Astrocyte (in vitro differentiated cells and primary cell): ENCODE measurements around the gene VEZT. TPM values are rescaled to one million over a fixed set of nuclear protein-coding genes. Genes with fewer than 3 reads are reported as not detected.

Experiments used
- DNase-seq: peaks from one replicate; pipeline ENCODE4 v3.0.0-alpha.2; 2010; ENCODE audit warnings: low read depth
- FAIRE-seq: peaks from 2 replicates; lab custom pipeline; 2011; peaks lifted over from hg19 to GRCh38; lab: Jason Lieb, UNC
- H2AFZ ChIP-seq: 2 replicates; pipeline ENCODE4 v1.6.0; 2012; ENCODE audit warnings: low read depth, low read length, inconsistent platforms
- H3K27ac ChIP-seq: 2 replicates; pipeline ENCODE4 v1.5.1; 2011; ENCODE audit warnings: low read depth, low read length, inconsistent platforms
- H3K27me3 ChIP-seq: 2 replicates; pipeline ENCODE4 v1.6.0; 2011; ENCODE audit warnings: low read length, inconsistent platforms; ENCODE audit not compliant: insufficient read depth
- H3K36me3 ChIP-seq: 2 replicates; pipeline ENCODE4 v1.5.1; 2011; ENCODE audit warnings: low read length, inconsistent platforms; ENCODE audit not compliant: insufficient read depth
- H3K4me1 ChIP-seq: 2 replicates; pipeline ENCODE4 v1.5.1; 2011; ENCODE audit warnings: low read length, inconsistent platforms; ENCODE audit not compliant: insufficient read depth
- H3K4me2 ChIP-seq: 2 replicates; pipeline ENCODE4 v1.6.0; 2012; ENCODE audit warnings: low read length, inconsistent platforms
- H3K4me3 ChIP-seq: 2 replicates; pipeline ENCODE4 v1.5.1; 2011; ENCODE audit warnings: low read depth, mild to moderate bottlenecking, low read length, inconsistent platforms; ENCODE audit not compliant: insufficient read depth
- H3K79me2 ChIP-seq: 2 replicates; pipeline ENCODE4 v1.6.0; 2012; ENCODE audit warnings: mild to moderate bottlenecking, low read length, inconsistent platforms; ENCODE audit not compliant: insufficient read depth
- H3K9ac ChIP-seq: 2 replicates; pipeline ENCODE4 v1.6.0; 2012; ENCODE audit warnings: mild to moderate bottlenecking, low read length, inconsistent platforms
- H3K9me3 ChIP-seq: 2 replicates; pipeline ENCODE4 v1.5.1; 2012; ENCODE audit warnings: low read depth, mild to moderate bottlenecking, low read length, inconsistent platforms; ENCODE audit not compliant: insufficient read depth
- H4K20me1 ChIP-seq: 2 replicates; pipeline ENCODE4 v1.6.0; 2012; ENCODE audit warnings: low read length, inconsistent platforms; ENCODE audit not compliant: insufficient read depth
- H3K27ac Mint-ChIP-seq: one replicate; pipeline ENCODE4 v1.8.0; 2021; ENCODE audit warnings: mild to moderate bottlenecking, mixed read lengths; ENCODE audit not compliant: unreplicated experiment
- H3K27me3 Mint-ChIP-seq: one replicate; pipeline ENCODE4 v1.8.0; 2021; ENCODE audit warnings: low read depth, mixed read lengths; ENCODE audit not compliant: unreplicated experiment
- H3K36me3 Mint-ChIP-seq: one replicate; pipeline ENCODE4 v1.8.0; 2021; ENCODE audit warnings: low read depth, mixed read lengths; ENCODE audit not compliant: unreplicated experiment
- H3K4me1 Mint-ChIP-seq: one replicate; pipeline ENCODE4 v1.8.0; 2021; ENCODE audit warnings: low read depth, mixed read lengths; ENCODE audit not compliant: unreplicated experiment
- H3K4me3 Mint-ChIP-seq: one replicate; pipeline ENCODE4 v1.8.0; 2021; ENCODE audit warnings: mild to moderate bottlenecking, moderate library complexity, mixed read lengths; ENCODE audit not compliant: unreplicated experiment
- H3K9me3 Mint-ChIP-seq: one replicate; pipeline ENCODE4 v1.8.0; 2021; ENCODE audit warnings: mild to moderate bottlenecking, mixed read lengths; ENCODE audit not compliant: unreplicated experiment
- CTCF ChIP-seq: IDR thresholded peaks from 2 replicates; pipeline ENCODE4 v1.5.1; 2011; ENCODE audit warnings: low read depth, mild to moderate bottlenecking, inconsistent platforms, low read length, moderate library complexity; ENCODE audit not compliant: insufficient read depth
- EZH2 ChIP-seq: IDR thresholded peaks from 2 replicates; pipeline ENCODE4 v1.6.1; 2012; ENCODE audit warnings: mild to moderate bottlenecking, low read length, inconsistent platforms; ENCODE audit not compliant: insufficient read depth
- total RNA-seq: library from RNA; stranded (reverse); gene quantifications from 2 replicates; pipeline ENCODE4 v1.2.1, GENCODE V29; 2021

The VEZT gene
- total RNA-seq, 1 donor from 2014 or later: 106 TPM

- no peaks in the 10 kb centered on the region for H4K20me1 ChIP-seq
- H3K9me3 ChIP-seq: no peaks in the 10 kb centered on the region
- H3K4me2 ChIP-seq: no peak overlapping the region
- no peaks in the 10 kb centered on the region for H3K36me3 ChIP-seq
- Mint-ChIP-seq H3K9me3 (no peaks in the 10 kb centered on the region), H3K36me3 (peaks cover 9% of the 10 kb centered on the region), H3K4me1 (peaks cover 27% of the 10 kb centered on the region), H3K4me3 (no peak overlapping the region), H3K27me3 (no peaks in the 10 kb centered on the region), H3K27ac (no peak overlapping the region)
- H3K4me3 ChIP-seq: no peak overlapping the region
- H3K27ac ChIP-seq: no peak overlapping the region
- H3K27me3 ChIP-seq: no peaks in the 10 kb centered on the region
- no peak for TF ChIP-seq CTCF
- TF ChIP-seq EZH2: no peak
- peaks cover 7% of the 10 kb centered on the region for H3K79me2 ChIP-seq
- no peak overlapping the region for H3K9ac ChIP-seq
- no peak overlapping the region for H2AFZ ChIP-seq
- no peak for DNase-seq
- peaks cover 11% of the 10 kb centered on the region for H3K4me1 ChIP-seq
- FAIRE-seq: no peak
Observed at GRCh38 chr12:95181103-95181502, 36.5 kb upstream of the VEZT start.

DNA sequence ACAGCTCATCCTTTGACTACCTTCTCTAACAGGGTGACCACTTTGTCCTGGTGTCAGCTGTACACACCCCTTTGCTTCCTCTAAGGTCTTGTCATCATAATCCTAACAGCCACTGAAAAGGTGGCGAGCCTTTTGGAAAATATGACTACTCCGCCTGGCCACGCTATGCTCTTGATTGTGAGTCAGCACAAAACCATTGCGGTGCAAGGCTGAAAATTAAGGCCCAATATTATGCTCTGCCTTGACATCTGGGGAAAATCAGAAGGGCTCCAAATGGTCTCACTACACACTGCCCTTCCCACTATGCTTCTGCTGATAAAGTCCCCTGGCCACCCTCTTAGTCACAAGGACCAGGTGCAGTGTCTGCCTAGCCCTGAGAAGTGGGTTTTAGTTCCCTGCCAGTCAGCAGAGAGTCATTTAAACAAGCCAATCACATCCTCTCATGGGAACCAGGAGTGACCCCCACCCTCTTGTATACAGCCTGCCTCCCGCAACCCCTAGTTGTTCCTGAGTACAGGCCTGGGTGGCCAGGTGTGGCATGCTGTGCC lies 34.7 kb upstream of the VEZT start:
- Histone ChIP-seq H3K27ac (peak overlapping the region; percentile 77), H2AFZ (peak overlapping the region; percentile 36), H3K4me1 (peaks cover 11% of the 10 kb centered on the region), H4K20me1 (no peaks in the 10 kb centered on the region), H3K36me3 (no peaks in the 10 kb centered on the region), H3K9me3 (no peaks in the 10 kb centered on the region), H3K4me3 (no peak overlapping the region), H3K79me2 (peaks cover 6% of the 10 kb centered on the region), H3K9ac (peak overlapping the region; percentile 59), H3K4me2 (peak overlapping the region; percentile 43), H3K27me3 (no peaks in the 10 kb centered on the region)
- Mint-ChIP-seq H3K4me1 (peaks cover 23% of the 10 kb centered on the region), H3K27ac (peak overlapping the region; percentile 83), H3K4me3 (peak overlapping the region; percentile 50), H3K36me3 (peaks cover 9% of the 10 kb centered on the region), H3K9me3 (no peaks in the 10 kb centered on the region), H3K27me3 (no peaks in the 10 kb centered on the region)
- DNase-seq (peak; percentile 97), FAIRE-seq (no peak)
- no peak for TF ChIP-seq EZH2
- TF ChIP-seq CTCF: no peak

DNA sequence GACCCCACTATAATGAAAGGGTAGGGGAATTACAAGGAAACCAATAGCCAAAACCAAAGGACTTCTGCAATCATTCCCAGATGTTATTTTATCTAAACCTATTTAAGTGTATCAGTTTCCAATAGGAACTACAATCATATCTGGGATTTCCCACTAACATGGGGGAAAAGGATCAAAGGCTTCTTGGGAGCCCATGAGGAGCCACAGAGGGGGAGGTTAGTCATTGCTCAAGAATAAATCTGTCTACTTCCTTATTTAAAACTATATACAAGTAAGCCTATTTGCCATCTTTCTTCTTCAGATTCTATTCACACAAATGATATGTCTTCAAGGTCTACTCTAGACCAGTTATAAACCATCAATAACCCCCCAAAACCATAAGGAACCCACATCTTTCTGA lies 33.5 kb upstream of the VEZT start:
- Mint-ChIP-seq H3K4me1 (peaks cover 21% of the 10 kb centered on the region), H3K36me3 (peaks cover 9% of the 10 kb centered on the region), H3K9me3 (no peaks in the 10 kb centered on the region), H3K27me3 (no peaks in the 10 kb centered on the region), H3K27ac (no peak overlapping the region), H3K4me3 (no peak overlapping the region)
- DNase-seq: no peak
- TF ChIP-seq CTCF (no peak), EZH2 (no peak)
- H3K4me3 ChIP-seq: no peak overlapping the region
- no peak for FAIRE-seq
- no peaks in the 10 kb centered on the region for H4K20me1 ChIP-seq
- H3K27ac ChIP-seq: no peak overlapping the region
- peaks cover 4% of the 10 kb centered on the region for H3K79me2 ChIP-seq
- no peak overlapping the region for H3K9ac ChIP-seq
- no peaks in the 10 kb centered on the region for H3K27me3 ChIP-seq
- no peaks in the 10 kb centered on the region for H3K9me3 ChIP-seq
- peaks cover 11% of the 10 kb centered on the region for H3K4me1 ChIP-seq
- H3K36me3 ChIP-seq: no peaks in the 10 kb centered on the region
- H2AFZ ChIP-seq: no peak overlapping the region
- H3K4me2 ChIP-seq: no peak overlapping the region
